ENCODE results near the gene NXF1.

NXF1 gene

GRCh38 chr11:62851807-62852522, 46.7 kb upstream of the NXF1 start:
- no peak for TF ChIP-seq TEAD4 (IDR thresholded peaks at IDR 0.05)
- no peak for TF ChIP-seq RAD21 (IDR thresholded peaks at IDR 0.05; ENCODE audit: low read depth)
- TF ChIP-seq NFIC (IDR thresholded peaks at IDR 0.05): no peak
- no peak for TF ChIP-seq YY1 (IDR thresholded peaks at IDR 0.05; ENCODE audit: low read depth)
- TF ChIP-seq EP300 (IDR thresholded peaks at IDR 0.05; ENCODE audit: borderline replicate concordance): no peak
- TF ChIP-seq TCF12 (IDR thresholded peaks at IDR 0.05; ENCODE audit: low read depth): no peak
- TF ChIP-seq CREB1 (IDR thresholded peaks at IDR 0.05; ENCODE audit: low read depth): no peak
- TF ChIP-seq USF1 (IDR thresholded peaks at IDR 0.05): no peak
- no peak for TF ChIP-seq EGR1 (IDR thresholded peaks at IDR 0.05)
- no peak for TF ChIP-seq MAX (IDR thresholded peaks at IDR 0.05)
- TF ChIP-seq FOXM1 (IDR thresholded peaks at IDR 0.05; ENCODE audit: borderline replicate concordance, low read depth): no peak
- no peak for TF ChIP-seq ZBTB7A (IDR thresholded peaks at IDR 0.05; ENCODE audit: low read depth)
- no peak for TF ChIP-seq TAF1 (IDR thresholded peaks at IDR 0.05; ENCODE audit: low read depth)

DNA sequence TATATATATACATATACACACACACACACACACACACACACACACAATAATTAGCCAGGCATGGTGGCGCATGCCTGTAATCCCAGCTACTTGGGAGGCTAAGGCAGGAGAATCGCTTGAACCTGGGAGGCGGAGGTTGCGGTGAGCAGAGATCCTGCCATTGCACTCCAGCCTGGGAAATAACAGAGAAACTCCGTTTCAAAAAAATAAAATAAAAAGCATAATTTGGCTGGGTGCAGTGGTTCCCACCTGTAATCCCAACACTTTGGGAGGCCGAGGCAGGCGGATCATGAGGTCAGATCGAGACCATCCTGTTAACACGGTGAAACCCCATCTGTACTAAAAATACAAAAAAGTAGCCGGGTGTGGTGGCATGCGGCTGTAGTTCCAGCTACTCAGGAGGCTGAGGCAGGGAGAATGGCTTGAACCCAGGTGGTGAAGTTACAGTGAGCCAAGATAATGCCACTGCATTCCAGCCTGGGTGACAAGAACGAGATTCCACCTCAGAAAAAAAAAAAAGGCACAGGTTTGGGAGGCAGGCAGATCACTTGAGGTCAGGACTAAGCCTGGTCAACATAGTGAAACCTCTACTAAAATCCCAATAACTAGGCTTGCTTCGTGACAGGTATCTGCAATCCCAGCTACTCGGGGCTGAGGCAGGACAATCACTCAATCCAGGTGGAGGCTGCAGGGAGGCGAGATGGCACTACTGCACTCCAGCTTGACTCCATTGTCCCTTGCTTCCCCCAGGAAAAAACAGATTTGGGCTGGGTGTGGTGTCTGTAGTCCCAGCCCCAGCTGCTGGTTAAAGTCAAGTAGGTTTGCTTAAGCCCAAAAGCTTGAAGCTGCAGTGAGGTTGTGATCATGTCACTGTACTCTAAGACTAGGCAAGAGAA, 45.9 kb upstream of the NXF1 start:
- TF ChIP-seq FOXM1 (IDR thresholded peaks at IDR 0.05; ENCODE audit: borderline replicate concordance, low read depth) (no peak), YY1 (IDR thresholded peaks at IDR 0.05; ENCODE audit: low read depth) (no peak), ZBTB7A (IDR thresholded peaks at IDR 0.05; ENCODE audit: low read depth) (no peak), CEBPB (IDR thresholded peaks at IDR 0.05) (no peak), TCF12 (IDR thresholded peaks at IDR 0.05; ENCODE audit: low read depth) (no peak), USF1 (IDR thresholded peaks at IDR 0.05) (no peak), RAD21 (IDR thresholded peaks at IDR 0.05; ENCODE audit: low read depth) (no peak), NFIC (IDR thresholded peaks at IDR 0.05) (no peak), EGR1 (IDR thresholded peaks at IDR 0.05) (no peak), TAF1 (IDR thresholded peaks at IDR 0.05; ENCODE audit: low read depth) (no peak), CREB1 (IDR thresholded peaks at IDR 0.05; ENCODE audit: low read depth) (no peak; the same call in 1 of the 2 replicates), EP300 (IDR thresholded peaks at IDR 0.05; ENCODE audit: borderline replicate concordance) (no peak), MAX (IDR thresholded peaks at IDR 0.05) (no peak; the same call in 1 of the 2 replicates), TEAD4 (IDR thresholded peaks at IDR 0.05) (no peak; the same call in none of the 2 replicates)
- TF ChIP-seq, protein P1, sequence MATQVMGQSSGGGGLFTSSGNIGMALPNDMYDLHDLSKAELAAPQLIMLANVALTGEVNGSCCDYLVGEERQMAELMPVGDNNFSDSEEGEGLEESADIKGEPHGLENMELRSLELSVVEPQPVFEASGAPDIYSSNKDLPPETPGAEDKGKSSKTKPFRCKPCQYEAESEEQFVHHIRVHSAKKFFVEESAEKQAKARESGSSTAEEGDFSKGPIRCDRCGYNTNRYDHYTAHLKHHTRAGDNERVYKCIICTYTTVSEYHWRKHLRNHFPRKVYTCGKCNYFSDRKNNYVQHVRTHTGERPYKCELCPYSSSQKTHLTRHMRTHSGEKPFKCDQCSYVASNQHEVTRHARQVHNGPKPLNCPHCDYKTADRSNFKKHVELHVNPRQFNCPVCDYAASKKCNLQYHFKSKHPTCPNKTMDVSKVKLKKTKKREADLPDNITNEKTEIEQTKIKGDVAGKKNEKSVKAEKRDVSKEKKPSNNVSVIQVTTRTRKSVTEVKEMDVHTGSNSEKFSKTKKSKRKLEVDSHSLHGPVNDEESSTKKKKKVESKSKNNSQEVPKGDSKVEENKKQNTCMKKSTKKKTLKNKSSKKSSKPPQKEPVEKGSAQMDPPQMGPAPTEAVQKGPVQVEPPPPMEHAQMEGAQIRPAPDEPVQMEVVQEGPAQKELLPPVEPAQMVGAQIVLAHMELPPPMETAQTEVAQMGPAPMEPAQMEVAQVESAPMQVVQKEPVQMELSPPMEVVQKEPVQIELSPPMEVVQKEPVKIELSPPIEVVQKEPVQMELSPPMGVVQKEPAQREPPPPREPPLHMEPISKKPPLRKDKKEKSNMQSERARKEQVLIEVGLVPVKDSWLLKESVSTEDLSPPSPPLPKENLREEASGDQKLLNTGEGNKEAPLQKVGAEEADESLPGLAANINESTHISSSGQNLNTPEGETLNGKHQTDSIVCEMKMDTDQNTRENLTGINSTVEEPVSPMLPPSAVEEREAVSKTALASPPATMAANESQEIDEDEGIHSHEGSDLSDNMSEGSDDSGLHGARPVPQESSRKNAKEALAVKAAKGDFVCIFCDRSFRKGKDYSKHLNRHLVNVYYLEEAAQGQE (IDR thresholded peaks at IDR 0.05; ENCODE audit: low read depth): no peak

DNA sequence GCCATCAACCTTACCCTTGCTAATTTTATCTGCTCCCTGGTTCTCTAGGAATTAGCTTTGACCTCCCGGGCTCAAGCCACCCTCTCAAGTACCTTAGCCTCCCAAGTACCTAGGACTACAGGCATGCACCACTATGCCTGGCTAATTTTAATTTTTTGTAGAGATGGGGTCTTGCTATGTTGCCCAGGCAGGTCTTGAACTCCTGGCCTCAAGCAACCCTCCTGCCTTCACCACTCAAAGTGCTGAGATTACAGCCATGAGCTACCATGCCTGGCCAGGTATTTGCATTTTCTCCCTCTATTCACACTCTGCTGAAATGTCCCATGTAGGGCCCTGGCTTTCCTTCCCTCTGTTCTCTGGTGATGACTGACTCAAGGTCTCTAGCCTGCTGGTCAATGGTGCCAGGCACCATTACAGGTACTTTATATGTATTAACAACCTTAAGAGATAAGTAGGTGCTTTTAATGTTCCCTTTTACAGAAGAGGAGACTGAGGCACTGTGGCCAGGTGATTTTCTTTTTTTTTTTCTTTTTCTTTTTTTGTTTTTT, 42.6 kb upstream of the NXF1 start:
- TF ChIP-seq EGR1 (IDR thresholded peaks at IDR 0.05) (no peak), TEAD4 (IDR thresholded peaks at IDR 0.05) (no peak), NFIC (IDR thresholded peaks at IDR 0.05) (no peak), RAD21 (IDR thresholded peaks at IDR 0.05; ENCODE audit: low read depth) (no peak), CREB1 (IDR thresholded peaks at IDR 0.05; ENCODE audit: low read depth) (no peak), EP300 (IDR thresholded peaks at IDR 0.05; ENCODE audit: borderline replicate concordance) (no peak), USF1 (IDR thresholded peaks at IDR 0.05) (no peak), CEBPB (IDR thresholded peaks at IDR 0.05) (no peak)

DNA sequence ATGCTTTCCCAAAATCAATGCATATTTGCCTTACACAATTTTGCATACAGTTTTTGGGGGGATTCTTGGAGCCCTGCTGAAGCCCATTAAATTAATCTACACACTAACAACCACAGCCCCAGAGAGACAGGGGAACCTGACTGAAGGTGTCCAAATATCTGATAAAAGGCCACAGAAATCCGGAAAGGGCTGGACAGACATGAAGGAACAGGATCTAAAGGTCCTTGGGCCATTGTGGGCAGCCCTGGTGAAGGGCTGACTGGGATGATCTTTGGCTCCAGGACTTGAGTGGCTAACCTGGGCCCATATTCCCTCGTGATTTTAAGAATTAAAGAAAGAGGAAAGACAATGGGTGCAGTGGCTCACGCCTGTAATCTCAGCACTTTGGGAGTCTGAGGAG, 40.9 kb upstream of the NXF1 start:
- TF ChIP-seq EGR1 (IDR thresholded peaks at IDR 0.05) (no peak), FOXM1 (IDR thresholded peaks at IDR 0.05; ENCODE audit: borderline replicate concordance, low read depth) (no peak), CEBPB (IDR thresholded peaks at IDR 0.05) (no peak), YY1 (IDR thresholded peaks at IDR 0.05; ENCODE audit: low read depth) (no peak), ZBTB7A (IDR thresholded peaks at IDR 0.05; ENCODE audit: low read depth) (no peak)

DNA sequence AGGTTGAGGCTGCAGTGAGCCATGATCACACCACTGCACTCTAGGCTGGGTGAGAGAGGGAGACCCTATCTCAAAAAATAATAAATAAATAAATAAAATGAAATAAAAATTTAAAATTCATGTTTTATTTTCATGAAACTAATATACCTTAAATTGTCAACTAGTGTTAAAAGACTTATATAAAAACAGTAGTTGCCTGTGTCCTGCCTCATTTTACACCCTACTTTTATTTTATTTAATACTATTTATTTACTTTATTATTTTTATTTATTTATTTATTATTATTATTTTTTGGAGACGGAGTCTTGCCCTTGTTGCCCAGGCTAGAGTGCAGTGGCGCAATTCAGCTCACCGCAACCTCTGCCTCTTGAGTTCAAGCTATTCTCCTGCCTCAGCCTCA, 38.9 kb upstream of the NXF1 start:
- TF ChIP-seq FOXM1 (IDR thresholded peaks at IDR 0.05; ENCODE audit: borderline replicate concordance, low read depth) (no peak), TEAD4 (IDR thresholded peaks at IDR 0.05) (no peak), TAF1 (IDR thresholded peaks at IDR 0.05; ENCODE audit: low read depth) (no peak), RAD21 (IDR thresholded peaks at IDR 0.05; ENCODE audit: low read depth) (no peak), ZBTB7A (IDR thresholded peaks at IDR 0.05; ENCODE audit: low read depth) (no peak), EP300 (IDR thresholded peaks at IDR 0.05; ENCODE audit: borderline replicate concordance) (no peak), YY1 (IDR thresholded peaks at IDR 0.05; ENCODE audit: low read depth) (no peak), EGR1 (IDR thresholded peaks at IDR 0.05) (no peak), CEBPB (IDR thresholded peaks at IDR 0.05) (no peak), NFIC (IDR thresholded peaks at IDR 0.05) (no peak), USF1 (IDR thresholded peaks at IDR 0.05) (no peak), TCF12 (IDR thresholded peaks at IDR 0.05; ENCODE audit: low read depth) (no peak), CREB1 (IDR thresholded peaks at IDR 0.05; ENCODE audit: low read depth) (no peak), MAX (IDR thresholded peaks at IDR 0.05) (no peak)
- TF ChIP-seq, protein P1 (IDR thresholded peaks at IDR 0.05; ENCODE audit: low read depth): no peak
